ENCODE measurements around the gene F11.
"Not testable (repeated sequence)": the region's sequence is repeated elsewhere in the genome, so short reads cannot be mapped to it uniquely, and the experiment has no call there.

Gene F11

DNA sequence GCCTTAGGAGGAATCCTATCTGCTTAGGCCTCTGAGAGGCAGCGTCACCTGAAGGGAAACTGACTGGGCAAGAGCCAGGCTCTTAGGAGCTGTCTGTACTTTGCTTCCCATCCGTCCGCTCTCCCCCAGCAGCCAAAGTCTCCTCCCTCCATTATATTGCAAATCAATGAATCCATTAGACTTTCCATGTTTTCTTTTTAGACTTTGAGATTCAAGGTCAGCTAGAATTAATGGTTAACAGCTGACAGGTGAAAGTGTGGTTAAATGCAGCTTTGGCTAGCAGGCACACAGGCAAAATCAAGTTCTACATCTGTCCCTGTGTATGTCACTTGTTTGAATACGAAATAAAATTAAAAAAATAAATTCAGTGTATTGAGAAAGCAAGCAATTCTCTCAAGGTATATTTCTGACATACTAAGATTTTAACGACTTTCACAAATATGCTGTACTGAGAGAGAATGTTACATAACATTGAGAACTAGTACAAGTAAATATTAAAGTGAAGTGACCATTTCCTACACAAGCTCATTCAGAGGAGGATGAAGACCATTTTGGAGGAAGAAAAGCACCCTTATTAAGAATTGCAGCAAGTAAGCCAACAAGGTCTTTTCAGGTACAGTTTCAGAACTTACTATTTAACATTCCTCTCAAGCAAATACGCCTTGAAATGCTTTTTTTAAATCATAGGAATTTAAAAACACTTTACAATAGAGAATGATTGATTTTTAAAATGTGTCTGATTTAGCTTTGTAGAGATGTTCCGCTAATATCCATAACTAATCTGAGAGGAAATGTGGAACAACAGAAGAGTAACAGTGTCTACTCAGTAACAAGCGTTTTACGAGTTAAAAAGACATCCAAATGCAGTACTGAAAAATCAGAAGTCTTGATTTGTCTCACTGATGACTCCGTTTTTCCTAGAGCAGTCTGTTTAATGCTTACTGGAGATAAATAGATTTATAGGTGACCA, at the start of gene F11:
Gene F11, plus strand, starts transcription at position 507 of the 970 bp plus-strand sequence. CDS start 948 bp downstream, outside the sequence.
- no peak for DNase-seq

DNA sequence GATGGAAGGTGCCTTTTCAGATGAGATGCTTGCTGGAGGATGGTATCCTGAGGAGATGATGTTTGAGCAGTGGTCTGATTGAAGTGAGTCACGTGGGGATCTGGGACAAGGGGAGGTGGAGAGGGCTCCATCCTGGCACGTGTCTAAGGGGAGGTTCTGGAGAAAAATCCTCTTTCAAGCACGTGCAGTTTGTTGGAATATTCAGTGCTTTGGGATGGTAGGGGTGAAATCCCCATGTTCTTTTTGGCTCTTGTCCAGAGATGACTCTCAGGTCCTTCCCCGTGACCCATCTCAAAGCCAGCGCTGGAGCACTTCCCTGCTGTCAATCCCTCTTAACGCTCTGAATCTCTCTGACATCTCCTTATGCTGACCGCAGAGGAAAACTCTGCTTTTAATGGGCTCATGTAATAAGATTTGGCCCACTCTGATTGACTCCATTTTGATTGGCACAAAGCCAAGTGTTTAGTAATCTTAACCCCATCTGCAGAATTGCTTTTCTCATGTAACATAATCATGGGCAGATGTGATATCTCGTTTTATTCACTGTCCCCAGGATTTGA, 49.4 kb upstream of the F11 start:
- DNase-seq = no peak

DNA sequence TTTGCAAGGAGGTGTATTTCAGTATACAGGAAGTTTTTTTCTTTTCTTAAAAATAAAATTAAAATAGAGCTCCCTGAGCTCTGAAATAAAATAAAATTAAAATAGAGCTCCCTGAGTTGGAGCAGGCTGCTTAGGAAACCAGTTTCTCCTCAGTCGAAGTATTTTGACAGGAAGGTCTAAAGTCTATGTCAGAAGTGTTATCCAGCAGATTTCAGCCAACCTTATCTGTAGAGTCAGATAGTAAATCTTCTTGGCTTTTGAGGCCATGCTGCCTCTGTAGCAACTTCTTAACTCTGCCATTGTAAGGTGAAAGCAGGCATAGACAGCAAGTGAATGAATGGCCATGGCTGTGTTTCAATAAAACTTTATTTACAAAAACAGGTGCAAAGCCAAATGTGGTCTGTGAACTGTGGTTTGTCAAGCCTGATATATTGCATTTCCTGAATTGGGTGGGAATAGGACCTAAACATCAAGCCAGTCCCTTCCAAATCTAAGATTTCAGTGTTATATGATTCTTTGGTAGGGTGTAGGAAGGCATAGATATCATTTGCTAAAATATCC, 48.2 kb upstream of the F11 start:
- DNase-seq = no peak

DNA sequence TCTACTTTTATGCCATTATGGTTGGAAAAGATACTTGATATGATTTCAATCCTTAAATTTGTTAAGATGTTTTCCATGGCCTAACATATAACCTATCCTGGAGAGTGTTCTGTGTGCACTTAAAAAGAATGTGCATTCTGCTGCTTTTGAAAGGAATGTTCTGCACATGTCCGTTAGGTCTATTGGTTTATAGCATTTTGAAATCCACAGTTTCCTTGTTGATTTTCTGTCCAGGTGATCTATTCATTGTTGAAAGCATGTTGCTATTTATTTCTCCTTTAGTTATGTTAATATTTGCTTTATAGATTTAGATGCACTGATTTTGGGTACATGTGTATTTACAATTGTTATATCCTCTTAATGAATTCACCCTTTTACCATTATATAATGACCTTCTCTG, 44.4 kb upstream of the F11 start:
- DNase-seq = no peak

DNA sequence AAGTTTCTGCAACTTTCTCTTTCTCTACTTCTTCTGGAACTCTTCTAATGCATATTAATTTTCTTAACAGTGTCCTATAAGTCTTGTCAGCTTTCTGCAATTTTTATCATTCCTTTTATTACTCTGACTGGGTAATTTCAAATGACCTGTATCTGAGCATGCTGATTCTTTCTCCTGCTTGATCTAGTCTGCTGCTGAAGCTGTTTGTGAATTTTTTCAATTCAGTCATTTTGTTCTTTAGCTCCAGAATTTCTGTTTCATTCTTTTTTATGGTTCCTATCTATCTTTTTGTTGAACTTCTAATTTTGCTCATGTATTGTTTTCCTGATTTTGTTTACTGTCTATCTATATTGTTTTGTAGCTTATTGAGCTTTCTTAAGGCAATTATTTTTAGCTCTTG, 40.1 kb upstream of the F11 start:
- DNase-seq = no peak

DNA sequence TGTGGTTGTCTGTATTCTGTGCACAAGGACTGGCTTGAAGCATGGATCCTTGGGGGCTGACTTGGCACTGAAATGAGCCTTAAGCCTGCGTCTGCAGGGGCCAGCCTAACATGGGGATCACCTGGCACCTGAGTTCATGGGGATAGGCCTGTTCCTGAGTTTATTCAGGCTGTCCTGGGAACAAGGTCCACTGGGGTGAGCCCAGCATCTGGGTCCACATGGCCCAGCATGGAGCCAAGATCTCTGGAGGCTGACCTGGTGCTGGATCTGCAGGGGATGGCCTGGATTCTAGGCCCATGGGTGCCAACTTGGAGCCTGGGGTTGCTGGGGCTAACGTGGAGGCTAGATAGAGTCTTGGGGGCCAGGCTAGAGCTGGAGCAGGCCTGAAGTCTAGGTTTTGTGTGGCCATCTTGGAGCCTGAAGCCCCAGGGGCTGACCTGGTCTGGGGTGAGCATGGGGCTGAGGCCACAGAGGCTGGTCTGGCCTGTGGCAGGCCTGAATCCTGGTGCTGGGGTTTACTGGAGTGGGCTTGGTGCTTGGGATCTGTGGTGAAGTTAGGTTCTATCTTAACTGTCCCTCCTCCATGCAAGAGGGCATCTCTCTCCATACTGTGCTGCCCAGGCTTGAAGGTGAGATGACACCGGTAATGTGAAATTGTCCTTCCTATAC, 39.3 kb upstream of the F11 start:
- DNase-seq = no peak

DNA sequence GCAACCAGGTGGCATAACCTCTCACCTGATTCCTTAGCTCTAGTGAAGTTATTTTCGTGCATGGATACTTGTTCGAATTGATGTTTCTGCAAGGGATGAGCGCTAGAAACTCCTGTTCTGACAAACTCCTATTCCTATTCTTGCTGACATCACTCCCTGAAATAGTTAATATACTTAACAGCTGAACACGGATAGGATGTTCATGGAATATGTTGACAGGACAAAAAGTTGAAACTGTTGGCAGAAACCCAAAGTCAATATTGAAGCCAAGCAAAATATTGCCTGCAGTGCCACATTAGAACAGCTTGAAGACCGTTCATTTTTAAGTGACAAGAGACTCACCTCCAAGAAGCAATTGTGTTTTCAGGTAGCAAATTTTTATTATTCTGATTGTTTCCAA, 38.8 kb upstream of the F11 start, which contains the start of gene KLKB1:
Gene KLKB1, plus strand, starts transcription at position 287 of the 400 bp plus-strand sequence. CDS start 689 bp downstream, outside the sequence.
- DNase-seq = no peak

DNA sequence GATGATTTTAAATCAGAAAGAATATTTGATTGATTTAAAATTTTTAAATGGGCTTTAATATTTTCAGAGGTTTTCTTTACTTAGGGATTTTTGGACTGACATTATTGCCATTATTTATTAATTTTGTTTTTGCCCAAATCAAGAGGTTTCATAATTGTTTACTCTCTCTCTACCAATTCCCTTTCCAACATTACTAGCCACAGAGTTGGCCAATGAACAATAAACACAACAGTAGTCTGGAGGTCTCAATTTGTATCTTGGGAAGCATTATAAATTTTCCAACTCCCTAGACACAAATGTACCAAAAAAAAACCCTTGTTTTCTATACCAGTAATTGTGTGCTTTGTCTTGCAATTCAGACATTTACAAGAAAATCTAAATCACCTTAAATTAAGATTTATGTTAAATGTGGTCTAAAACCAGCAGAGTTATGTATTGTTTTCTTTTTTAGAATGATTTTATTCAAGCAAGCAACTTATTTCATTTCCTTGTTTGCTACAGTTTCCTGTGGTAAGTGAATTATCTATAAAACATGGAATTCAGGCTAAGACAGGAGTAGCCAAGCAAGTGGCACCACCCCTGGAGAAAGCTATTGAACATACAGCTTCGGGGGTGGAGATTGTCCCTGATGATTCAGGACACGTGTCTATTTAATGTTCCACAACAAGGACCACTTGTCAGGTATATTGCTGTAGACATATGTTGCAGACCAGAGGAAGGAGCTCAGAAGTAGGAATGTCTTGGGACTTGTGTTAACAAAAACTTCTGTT, 38.1 kb upstream of the F11 start:
- DNase-seq = no peak

DNA sequence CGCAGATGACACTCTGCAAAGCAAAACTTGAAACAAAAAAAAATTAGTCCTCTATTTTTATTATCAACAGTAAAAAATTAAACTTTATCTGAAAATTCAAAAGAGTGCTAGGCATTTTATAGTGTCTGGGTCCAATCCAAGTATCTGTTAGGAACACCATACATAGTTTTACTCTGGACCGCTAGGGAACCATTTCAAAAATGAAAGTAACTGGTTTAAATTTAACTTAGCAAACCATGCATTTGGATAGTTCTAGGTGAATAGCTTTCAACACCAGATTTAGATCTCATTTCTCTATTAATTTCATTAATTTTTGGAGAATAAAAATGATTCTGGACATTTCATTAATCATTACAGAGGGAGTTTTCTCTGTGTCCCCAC, 37.5 kb upstream of the F11 start:
- no peak for DNase-seq

DNA sequence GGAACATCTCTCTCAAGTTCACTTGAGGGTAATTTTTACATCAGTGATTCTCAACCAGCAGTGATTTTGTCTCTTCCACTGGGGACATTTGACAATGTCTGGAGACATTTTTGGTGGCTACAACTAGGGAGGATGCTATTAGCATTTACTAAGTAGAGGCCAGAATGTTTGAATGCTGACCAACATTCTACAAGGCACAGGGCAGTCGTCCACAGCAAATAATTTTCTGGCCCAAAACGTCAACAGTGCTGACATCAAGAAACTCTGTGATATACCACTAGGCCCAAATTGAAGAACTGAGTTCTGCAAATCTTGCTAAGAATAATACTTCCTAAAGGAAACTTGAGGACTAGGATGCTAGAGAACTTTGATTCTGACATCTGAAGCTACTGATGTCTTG, 31.6 kb upstream of the F11 start:
- no peak for DNase-seq

DNA sequence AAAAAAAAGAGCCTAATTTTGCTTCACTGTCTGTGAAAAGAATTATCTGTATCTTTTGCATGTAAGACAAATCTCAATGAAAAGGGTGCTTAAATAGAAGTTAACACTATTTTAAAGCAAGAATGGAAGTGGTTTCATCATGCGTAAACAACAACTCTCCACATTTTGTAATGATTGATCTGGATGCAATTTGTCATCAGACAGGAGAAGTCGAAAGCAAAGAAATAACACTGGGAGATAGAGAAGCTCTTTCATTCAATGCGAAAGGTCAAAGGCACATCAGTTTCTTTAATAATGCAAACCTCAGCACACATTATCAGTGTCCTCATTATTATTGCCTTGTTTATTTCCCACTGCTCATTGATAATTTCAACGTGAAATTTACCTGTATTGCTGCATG, 29.9 kb upstream of the F11 start:
- no peak for DNase-seq

DNA sequence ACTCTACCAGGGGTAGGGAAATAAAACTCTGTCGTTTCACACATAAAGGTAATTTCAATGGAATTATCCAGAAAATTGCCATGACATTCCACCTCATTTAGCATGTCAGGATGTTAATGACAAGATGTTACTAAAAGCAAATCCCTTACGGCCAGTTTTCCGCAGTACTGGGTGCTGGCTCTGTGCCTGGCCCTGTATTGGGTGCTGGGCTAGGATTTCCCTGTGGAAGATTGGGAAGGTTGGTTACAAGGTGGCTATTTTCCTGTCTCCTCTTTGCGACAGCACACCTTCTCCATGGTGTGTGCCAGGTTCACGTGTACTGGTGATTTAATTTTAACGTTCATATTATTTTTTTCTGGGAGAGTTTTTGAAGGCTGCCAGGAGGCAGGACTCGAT, 25.5 kb upstream of the F11 start:
- DNase-seq = no peak

DNA sequence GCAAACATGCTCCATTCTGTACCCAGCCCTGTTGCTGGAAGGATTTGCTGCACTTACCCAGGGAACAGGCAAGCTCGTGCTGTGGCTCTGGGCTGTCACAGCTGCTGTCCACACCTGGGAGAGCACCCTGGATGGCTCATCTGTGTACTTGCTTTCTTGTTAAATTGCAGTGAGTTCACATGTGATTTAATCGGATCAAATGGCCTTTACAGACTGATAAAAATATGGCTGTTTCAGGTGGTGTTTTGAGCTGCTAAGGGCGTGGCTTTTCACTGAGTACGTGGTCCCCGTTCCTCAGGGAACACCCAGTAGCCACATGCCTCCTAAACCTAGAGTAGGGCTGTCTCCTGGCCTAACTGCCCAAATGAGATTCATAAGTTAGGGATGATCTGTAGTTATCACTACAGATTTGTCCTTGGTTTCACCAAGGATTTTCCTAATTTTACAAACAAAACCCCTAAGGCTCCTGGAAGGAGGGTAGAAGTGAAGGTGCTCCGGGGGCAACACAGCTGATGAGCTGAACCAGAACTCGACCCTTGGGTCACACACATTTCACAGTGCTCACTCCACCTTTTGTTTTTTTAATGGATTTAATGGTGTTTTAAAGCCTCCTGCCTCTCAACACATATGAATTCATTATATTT, 25.0 kb upstream of the F11 start:
- DNase-seq = no peak

DNA sequence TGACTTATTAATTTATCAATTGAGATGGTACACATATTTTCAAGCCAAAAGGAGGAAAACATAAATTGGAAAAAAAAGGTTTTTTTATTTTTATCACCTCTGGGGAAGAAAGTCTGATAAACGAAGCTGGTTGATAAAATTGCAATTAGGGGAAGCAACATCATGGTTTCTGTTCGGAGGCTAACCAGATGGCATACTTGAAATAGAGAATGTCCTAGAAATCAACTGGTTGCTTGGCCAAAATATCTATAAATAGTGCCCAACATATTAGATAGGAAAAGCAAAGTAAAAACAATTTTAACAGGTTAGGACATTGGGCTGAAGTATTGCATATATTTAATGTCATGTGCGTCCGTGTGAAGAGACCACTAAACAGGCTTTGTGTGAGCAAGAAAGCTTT, 24.4 kb upstream of the F11 start:
- DNase-seq = no peak

DNA sequence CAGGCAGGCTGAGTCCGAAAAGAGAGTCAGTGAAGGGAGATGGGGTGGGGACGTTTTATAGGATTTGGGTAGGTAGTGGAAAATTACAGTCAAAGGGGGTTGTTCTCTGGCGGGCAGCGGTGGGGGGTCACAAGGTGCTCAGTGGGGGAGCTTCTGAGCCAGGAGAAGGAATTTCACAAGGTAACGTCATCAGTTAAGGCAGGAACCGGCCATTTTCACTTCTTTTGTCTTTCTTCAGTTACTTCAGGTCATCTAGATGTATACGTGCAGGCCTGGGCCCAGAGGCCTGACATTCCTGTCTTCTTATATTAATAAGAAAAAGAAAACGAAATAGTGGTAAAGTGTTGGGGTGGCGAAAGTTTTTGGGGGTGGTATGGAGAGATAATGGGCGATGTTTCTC, 24.0 kb upstream of the F11 start:
- not testable (repeated sequence) for DNase-seq

DNA sequence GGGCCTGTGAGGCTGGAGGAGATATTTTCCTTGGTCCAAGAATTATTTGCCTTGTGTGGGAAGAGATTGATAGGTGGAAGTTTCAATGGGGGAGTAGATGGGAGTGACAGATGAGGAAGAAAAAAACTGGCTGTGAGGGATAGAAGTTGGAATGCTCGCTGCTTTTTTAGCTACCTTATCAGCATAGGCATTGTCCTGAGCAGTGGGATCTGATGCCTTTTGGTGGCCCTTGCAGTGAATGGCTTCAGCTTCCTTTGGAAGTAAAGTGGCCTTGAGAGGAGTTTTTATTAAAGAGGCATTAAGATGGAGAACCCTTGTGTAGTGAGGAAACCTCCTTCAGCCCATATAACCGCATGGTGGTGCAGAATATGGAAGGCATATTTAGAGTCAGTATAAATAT, 22.7 kb upstream of the F11 start:
- DNase-seq = no peak

DNA sequence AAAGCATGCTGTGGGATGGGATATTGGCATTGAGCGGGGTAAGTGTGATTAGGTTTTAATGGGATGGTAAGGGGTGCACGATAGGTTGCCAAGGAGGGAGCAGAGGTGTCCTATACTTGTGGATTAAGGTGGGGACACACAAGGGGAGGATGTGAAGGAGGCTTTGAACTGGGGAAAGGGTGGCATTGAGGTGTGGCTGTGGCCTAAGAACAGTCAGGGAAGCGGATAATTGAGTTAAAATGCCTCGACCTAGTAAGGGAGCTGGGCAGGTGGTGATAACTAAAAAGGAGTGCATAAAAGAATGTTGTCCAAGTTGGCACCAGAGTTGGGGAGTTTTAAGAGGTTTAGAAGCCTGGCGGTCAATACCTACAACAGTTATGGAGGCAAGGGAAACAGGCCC, 21.2 kb upstream of the F11 start:
- no peak for DNase-seq

DNA sequence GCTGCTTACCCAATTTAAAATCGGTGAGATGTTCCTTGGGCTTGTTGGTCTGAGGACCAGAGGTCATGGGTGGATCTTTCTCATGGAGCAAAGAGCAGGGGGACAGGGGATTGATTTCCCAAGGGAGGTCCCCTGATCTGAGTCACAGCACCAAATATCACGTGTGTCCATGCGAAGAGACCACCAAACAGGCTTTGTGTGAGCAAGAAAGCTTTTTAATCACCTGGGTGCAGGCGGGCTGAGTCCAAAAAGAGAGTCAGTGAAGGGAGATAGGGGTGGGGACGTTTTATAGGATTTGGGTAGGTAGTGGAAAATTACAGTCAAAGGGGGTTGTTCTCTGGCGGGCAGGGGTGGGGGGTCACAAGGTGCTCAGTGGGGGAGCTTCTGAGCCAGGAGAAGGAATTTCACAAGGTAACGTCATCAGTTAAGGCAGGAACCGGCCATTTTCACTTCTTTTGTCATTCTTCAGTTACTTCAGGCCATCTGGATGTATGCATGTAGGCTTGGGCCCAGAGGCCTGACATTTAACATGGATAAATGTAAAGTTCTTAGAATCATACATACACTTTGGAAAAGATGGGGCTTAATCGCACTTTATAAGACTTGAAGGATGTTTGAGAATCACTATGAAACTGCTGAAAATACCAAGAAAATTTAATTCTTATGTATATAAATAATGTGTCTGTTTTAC, 18.8 kb upstream of the F11 start:
- DNase-seq = not testable (repeated sequence)

DNA sequence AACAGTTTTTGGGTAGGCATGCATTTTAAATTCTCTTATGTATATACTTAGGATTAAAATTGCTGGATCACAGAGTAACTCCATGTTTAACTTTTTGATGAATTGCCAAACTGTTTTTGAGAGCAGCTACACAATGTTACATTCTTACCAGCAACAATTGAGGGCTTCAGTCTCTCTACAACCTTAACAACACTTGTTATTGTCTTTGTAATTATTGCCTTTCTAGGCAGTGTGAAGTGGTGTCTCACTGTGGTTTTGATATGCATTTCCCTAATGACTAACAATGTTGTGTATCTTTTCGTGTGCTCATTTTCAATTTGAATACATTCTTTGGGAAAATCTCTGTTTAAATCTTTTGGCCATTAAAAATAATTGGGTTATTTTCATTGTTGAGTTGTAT, 17.3 kb upstream of the F11 start:
- no peak for DNase-seq

DNA sequence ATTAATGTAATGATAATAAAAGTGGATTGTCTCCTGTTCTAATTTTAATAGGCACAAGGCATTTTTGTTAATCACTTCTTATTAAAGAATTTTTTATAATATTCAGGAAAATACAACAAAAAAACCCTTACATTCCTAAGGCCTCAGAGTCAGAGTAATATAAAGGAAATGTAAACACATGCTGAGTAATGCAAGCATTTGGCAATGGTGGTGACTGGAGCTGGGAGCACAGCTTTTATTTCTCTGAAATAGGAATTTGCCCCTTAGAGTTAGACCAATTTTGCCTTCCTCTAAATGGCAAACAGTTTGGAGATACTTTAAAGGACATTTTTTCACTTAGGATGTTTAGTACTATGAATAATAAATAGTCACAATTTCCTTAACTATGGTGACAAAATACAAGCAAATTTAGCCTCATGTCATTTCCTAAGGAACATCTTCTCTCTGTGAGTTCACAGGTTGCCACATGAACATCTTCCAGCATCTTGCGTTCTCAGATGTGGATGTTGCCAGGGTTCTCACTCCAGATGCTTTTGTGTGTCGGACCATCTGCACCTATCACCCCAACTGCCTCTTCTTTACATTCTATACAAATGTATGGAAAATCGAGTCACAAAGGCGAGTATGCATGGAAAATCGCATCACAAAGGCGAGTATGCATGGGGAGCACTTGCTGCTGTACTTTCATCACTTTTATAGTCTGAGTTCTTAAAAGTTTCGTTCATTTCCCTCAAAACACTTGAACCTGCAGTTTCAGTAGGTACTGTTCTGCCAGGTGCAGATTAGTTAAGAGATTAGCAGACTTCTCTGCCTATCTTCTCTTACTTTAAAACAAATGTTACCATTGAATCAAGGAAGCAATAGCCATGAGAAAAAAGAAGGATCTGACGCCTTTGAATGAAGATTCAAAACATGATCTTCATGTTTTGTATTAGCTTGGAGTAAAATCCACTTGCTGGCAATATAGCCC, 15.9 kb upstream of the F11 start:
- DNase-seq = no peak

Data from stimulated activated naive CD4-positive, alpha-beta T cell (primary cell).